Brain microvascular endothelial cell (primary cell): ENCODE results near the gene PDXDC1.
"Not testable (repeated sequence)": the region's sequence is repeated elsewhere in the genome, so short reads cannot be mapped to it uniquely, and the experiment has no call there.

ENCODE experiments used
- DNase-seq: peaks from one replicate; pipeline ENCODE4 v3.0.0-alpha.2; 2020
- H3K27ac ChIP-seq: fragments of 250-450 bp; sonication (Bioruptor Pico); 2 replicates; pipeline ENCODE4 v1.5.1; 2020; ENCODE audit warnings: mild to moderate bottlenecking, moderate library complexity
- H3K27me3 ChIP-seq: fragments of 250-450 bp; sonication (Bioruptor Pico); replicated peaks from 2 replicates; pipeline ENCODE4 v1.5.1; 2020; ENCODE audit warnings: mild to moderate bottlenecking
- H3K36me3 ChIP-seq: fragments of 250-450 bp; sonication (Bioruptor Pico); replicated peaks from 2 replicates; pipeline ENCODE4 v1.5.1; 2020; ENCODE audit warnings: mild to moderate bottlenecking
- H3K4me3 ChIP-seq: 2 replicates; pipeline ENCODE4 v1.5.1; 2011; ENCODE audit warnings: low read depth, mild to moderate bottlenecking, control low read depth, low read length, moderate library complexity
- in situ Hi-C: cut with HindIII; loops from 2 replicates; pipeline ENCODE4 v1.10.0; 2017; ENCODE audit warnings: low sequenced_read_pairs, low pct_ligation_motif_present
- TF ChIP-seq, protein P1 (sequence below): IDR thresholded peaks from 2 replicates; pipeline ENCODE4 v1.5.1; 2011; ENCODE audit warnings: low read depth, mild to moderate bottlenecking, moderate library complexity, low read length, control low read depth, inconsistent platforms; ENCODE audit errors: missing control alignments

Gene PDXDC1

DNA sequence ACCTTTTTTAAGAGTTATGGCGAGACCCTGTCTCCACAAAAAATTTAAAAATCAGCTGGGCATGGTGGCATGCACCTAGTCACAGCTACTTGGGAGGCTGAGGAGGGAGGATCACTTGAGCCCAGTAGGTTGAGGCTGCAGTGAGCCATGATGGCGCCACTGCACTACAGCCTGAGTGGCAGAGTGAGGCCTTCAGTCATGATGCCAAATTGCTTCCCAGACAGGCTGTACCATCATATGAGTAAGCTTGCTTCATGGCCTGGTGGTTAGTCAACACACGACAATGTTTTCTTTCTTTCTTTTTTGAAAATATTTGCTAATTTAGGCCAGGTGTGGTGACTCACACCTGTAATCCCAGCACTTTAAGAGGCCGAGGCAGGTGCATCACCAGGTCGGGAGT, 68.5 kb downstream of the PDXDC1 start:
- TF ChIP-seq, protein P1, sequence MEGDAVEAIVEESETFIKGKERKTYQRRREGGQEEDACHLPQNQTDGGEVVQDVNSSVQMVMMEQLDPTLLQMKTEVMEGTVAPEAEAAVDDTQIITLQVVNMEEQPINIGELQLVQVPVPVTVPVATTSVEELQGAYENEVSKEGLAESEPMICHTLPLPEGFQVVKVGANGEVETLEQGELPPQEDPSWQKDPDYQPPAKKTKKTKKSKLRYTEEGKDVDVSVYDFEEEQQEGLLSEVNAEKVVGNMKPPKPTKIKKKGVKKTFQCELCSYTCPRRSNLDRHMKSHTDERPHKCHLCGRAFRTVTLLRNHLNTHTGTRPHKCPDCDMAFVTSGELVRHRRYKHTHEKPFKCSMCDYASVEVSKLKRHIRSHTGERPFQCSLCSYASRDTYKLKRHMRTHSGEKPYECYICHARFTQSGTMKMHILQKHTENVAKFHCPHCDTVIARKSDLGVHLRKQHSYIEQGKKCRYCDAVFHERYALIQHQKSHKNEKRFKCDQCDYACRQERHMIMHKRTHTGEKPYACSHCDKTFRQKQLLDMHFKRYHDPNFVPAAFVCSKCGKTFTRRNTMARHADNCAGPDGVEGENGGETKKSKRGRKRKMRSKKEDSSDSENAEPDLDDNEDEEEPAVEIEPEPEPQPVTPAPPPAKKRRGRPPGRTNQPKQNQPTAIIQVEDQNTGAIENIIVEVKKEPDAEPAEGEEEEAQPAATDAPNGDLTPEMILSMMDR = no peak
- Histone ChIP-seq H3K27ac (no peak overlapping the region), H3K27me3 (no peaks in the 10 kb centered on the region), H3K36me3 (peaks cover 52% of the 10 kb centered on the region), H3K4me3 (no peak overlapping the region)
- in situ Hi-C loops = no loop called here
- DNase-seq = no peak

DNA sequence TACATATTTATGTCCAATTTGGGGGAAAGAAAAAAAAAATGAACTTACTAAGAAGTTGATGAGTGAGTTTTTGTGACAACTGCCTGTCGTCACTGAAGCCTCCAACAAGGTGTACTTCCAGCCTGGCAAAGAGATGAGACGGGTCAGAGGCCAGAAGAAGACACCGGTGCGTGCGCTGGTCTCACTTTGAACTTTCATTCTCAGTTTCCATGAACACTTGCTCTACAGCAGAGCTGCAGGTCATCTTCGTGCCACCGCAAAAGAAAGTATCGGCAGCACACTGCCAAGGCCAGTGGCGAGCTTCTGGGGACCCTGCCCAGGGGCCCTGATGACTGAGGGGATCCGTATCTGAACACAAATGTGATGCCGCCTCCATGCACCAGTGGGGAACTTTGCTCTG, 69.5 kb downstream of the PDXDC1 start:
- TF ChIP-seq, protein P1 = no peak
- no peak overlapping the region for H3K27ac ChIP-seq
- peaks cover 43% of the 10 kb centered on the region for H3K36me3 ChIP-seq
- H3K27me3 ChIP-seq = no peaks in the 10 kb centered on the region
- no peak for DNase-seq
- in situ Hi-C loops = no loop called here
- no peak overlapping the region for H3K4me3 ChIP-seq

DNA sequence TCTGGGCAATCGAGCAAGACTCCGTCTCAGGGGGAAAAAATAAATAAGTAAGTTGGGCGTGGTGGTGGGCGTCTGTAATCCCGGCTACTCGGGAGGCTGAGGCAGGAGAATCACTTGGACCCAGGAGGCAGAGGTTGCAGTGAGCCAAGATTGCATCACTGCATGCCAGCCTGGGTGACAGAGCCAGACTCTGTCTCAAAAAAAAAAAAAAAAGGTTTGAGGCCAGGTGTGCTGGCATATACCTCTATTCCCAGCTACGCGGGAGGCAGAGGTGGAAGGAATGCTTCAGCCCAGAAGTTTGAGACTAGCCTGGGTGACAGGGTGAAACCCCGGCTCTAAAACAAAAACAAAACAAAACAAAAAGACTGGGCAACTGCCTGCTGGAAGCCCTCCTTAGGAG, 70.4 kb downstream of the PDXDC1 start:
- H3K4me3 ChIP-seq, H3K27ac ChIP-seq, H3K27me3 ChIP-seq, DNase-seq, in situ Hi-C loops: not testable (repeated sequence)
- H3K36me3 ChIP-seq = peaks cover 34% of the 10 kb centered on the region

DNA sequence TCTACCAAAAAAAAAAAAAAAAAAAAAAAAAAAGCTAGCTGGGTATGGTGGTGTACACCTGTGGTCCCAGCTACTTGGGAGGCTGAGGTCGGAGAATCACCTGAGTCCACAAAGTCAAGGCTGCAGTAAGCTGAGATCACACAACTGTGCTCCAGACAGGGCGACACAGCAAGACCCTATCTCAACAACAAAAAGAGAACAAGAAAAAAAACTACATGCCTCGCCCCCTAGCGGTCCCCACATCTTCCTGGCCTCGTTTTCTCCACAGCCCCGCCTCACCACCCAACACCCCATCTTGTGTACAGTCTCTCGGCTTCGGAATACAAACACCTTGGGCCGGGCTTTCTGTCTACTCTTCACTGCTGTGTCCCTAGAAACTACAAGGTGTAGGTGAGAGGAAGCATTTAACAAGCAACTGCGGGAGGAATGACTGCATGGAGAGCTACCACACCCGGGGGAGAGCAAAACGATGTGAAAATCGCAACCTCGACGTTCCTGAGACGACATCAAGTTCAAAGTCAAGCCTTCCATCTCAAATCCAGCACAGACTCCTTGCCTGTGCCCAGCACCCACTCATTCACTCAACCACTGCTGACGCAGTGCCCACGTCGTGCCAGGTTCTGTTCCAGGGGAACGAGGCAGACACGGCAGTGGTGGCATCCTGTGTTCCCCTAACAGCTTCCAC, 72.0 kb downstream of the PDXDC1 start:
- Histone ChIP-seq H3K36me3 (peaks cover 21% of the 10 kb centered on the region), H3K27ac (no peak overlapping the region), H3K4me3 (no peak overlapping the region), H3K27me3 (no peaks in the 10 kb centered on the region)
- in situ Hi-C loops = no loop called here
- no peak for DNase-seq
- TF ChIP-seq, protein P1 = peak; percentile 3

DNA sequence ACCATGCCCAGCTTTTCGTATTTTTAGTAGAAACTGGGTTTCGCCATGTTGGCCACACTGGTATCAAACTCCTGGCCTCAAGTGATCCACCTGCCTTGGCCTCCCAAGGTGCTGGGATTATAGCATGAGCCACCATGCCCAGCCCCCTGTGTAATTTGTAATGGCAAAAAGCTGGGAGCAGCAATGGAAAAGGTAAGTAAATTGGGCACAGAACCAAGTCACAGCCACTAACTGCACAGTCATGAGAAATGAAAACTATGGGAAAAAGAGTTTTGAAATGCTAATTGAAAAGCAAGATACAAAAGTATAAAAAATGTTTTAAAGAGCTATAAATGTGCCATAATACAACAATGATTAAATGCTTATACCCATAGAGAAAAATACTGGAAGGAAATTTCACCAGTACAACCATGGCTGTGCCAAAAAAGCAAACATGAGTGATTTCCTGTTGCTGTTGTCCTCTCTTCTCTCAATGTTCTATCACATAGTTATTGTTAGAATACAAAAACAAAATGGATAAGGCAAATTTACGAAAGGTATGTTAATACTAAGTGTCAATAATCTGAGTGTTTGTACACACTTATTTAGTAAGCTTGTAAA, 74.9 kb downstream of the PDXDC1 start:
- Histone ChIP-seq H3K4me3 (no peak overlapping the region), H3K36me3 (peaks cover 18% of the 10 kb centered on the region), H3K27ac (no peak overlapping the region), H3K27me3 (no peaks in the 10 kb centered on the region)
- in situ Hi-C loops = no loop called here
- TF ChIP-seq, protein P1 = no peak
- DNase-seq = no peak

DNA sequence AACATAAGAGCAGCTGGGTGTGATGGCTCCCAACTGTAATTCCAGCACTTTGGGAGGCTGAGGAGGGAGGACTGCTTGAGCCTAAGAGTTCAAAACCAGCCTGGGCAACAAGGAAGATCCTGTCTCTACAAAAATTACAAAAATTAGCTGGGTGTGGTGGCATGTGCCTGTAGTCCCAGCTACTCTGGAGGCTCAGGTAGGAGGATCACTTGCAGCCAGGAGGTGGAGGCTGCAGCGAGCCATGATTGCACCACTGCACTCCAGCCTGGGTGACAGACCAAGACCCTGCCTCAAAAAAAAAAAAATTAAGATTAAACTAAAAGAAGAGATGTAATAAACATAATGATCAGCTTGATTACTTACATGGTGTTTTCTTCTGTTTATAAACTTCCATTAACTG, 75.6 kb downstream of the PDXDC1 start:
- in situ Hi-C loops, H3K27ac ChIP-seq, DNase-seq, H3K4me3 ChIP-seq, H3K27me3 ChIP-seq: not testable (repeated sequence)
- H3K36me3 ChIP-seq = peaks cover 18% of the 10 kb centered on the region
